ENCODE results near the gene NAV1.

Gene NAV1

DNA sequence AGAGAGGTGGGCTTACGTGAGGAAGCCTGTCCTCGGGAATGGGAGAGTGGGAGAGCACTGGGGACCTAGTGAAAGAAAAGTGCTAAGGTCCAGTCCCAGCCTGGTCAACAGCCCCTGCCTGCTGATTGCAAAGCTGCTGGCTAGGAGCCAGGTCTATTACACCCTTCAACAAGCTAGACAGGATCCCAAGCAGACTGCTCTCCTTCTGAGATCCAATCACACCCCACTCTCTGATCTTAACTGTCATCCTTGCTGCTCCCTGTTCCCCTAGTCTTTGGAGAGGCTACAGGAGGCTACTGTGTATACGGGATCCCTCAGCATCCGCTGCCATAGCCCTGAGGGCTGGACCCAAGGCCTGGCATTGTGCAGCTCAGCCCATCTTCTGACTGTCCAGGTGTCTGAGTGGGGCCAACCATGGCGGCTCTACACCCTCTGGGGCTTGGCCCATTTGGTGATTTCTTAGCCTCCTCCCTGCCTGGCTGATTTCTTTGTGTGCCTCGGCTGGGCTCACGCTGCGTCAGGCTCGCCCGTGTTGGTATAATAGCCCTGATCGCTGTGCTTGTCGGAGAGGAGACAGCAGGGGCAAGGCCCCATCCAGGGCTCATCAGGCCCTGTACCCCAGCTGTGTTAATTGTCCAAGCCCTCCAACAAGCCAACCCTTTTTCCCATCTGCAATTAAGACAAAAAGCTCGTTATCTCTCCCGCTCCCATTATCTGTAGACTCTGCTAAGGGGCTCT lies 43.9 kb downstream of the NAV1 start:
- TF ChIP-seq, protein P1, sequence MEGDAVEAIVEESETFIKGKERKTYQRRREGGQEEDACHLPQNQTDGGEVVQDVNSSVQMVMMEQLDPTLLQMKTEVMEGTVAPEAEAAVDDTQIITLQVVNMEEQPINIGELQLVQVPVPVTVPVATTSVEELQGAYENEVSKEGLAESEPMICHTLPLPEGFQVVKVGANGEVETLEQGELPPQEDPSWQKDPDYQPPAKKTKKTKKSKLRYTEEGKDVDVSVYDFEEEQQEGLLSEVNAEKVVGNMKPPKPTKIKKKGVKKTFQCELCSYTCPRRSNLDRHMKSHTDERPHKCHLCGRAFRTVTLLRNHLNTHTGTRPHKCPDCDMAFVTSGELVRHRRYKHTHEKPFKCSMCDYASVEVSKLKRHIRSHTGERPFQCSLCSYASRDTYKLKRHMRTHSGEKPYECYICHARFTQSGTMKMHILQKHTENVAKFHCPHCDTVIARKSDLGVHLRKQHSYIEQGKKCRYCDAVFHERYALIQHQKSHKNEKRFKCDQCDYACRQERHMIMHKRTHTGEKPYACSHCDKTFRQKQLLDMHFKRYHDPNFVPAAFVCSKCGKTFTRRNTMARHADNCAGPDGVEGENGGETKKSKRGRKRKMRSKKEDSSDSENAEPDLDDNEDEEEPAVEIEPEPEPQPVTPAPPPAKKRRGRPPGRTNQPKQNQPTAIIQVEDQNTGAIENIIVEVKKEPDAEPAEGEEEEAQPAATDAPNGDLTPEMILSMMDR (IDR thresholded peaks at IDR 0.05): no peak
- no peak overlapping the region for H3K4me3 ChIP-seq (ENCODE audit: low read depth in 1 of 2, low read length in 1 of 2)
- H3K4me1 ChIP-seq (ENCODE audit: control insufficient read depth in 1 of 2, insufficient read depth in 1 of 2, low read depth in 1 of 2, low read length in 1 of 2): peaks cover 0 to 4% of the 10 kb centered on the region in 2 experiments
- no peak overlapping the region for H3K27ac ChIP-seq
- no peaks in the 10 kb centered on the region for H3K36me3 ChIP-seq
- no peaks in the 10 kb centered on the region for H3K27me3 ChIP-seq
- no peaks in the 10 kb centered on the region for H3K9me3 ChIP-seq

DNA sequence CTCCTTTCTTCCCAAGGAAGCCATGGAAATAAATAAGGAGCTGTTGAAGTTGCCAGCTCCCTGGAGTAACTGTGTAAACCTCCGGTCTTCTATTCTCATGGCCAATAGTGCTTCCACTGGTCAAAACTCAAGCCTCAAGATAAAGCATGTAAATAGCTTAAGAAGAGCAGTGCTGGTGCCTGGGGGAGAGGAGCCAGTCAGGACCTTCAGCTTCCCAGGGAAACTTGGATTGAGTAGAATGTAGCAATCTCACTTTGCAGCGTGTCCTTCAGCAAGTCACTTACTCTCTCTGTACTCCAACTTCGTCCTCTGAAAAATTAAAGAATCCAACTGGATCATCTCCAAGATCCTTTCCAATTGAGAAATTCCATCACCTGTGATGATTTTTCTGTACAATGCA lies 44.7 kb downstream of the NAV1 start:
- Histone ChIP-seq H3K36me3 (no peaks in the 10 kb centered on the region), H3K4me1 (ENCODE audit: control insufficient read depth in 1 of 2, insufficient read depth in 1 of 2, low read depth in 1 of 2, low read length in 1 of 2) (peaks cover 0 to 4% of the 10 kb centered on the region in 2 experiments), H3K9me3 (no peaks in the 10 kb centered on the region), H3K27ac (no peak overlapping the region), H3K4me3 (ENCODE audit: low read depth in 1 of 2, low read length in 1 of 2) (no peak overlapping the region), H3K27me3 (no peaks in the 10 kb centered on the region)
- TF ChIP-seq, protein P1 (IDR thresholded peaks at IDR 0.05): no peak

DNA sequence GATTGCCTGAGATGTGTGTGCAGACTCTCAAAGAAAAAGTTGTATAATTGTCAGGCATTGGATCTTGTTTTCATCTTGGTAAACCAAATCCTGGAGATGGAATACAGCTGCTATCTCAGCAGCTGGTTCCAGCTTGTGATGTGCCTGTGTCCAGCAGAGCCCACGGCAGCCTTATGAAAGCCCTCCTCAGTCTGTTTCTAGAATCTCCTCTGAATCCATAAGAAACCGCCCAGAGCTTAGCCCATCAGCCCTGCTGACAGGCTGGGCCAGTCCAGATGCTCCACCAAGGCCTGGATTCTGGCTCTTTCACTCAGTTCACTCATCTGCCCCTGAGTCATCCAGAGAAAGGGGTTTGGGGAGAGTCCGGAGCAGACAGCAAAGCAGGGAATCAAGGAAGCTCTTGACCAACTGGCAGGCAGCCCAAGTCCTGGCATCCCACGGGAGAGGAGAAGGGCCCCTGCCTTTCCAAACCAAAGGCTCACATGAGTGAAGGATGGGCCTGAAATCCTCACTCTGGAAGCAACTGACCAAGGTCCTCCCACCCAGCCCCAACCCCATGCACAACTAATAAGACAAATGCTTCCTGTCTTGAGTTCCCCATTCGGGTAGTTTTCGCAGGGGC lies 45.7 kb downstream of the NAV1 start:
- H3K4me3 ChIP-seq (ENCODE audit: low read depth in 1 of 2, low read length in 1 of 2): no peak overlapping the region
- TF ChIP-seq, protein P1 (IDR thresholded peaks at IDR 0.05): no peak
- H3K4me1 ChIP-seq (ENCODE audit: control insufficient read depth in 1 of 2, insufficient read depth in 1 of 2, low read depth in 1 of 2, low read length in 1 of 2): peaks cover 0 to 4% of the 10 kb centered on the region in 2 experiments
- H3K27ac ChIP-seq: no peak overlapping the region
- no peaks in the 10 kb centered on the region for H3K9me3 ChIP-seq
- H3K36me3 ChIP-seq: no peaks in the 10 kb centered on the region
- no peaks in the 10 kb centered on the region for H3K27me3 ChIP-seq

DNA sequence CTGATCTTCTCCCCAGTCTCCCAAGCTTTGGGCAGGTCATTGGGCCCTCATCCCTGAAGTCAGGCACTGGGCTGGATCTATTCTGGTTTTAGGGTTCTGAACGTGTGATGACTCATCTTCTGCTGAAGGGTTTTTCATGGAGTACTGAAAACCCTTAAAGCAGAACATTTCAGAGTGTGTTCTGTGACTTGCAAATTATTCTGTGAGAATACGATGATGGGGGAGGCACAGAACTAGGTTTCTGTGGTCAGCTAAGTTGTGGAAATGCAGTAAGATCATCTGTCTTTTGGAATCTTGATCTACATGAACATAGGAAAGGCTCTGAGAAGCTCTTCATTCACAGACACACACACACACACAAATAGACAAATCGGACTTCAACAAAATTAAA lies 46.2 kb downstream of the NAV1 start:
- no peaks in the 10 kb centered on the region for H3K9me3 ChIP-seq
- TF ChIP-seq, protein P1 (IDR thresholded peaks at IDR 0.05): no peak
- no peak overlapping the region for H3K27ac ChIP-seq
- no peaks in the 10 kb centered on the region for H3K36me3 ChIP-seq
- H3K27me3 ChIP-seq: no peaks in the 10 kb centered on the region
- H3K4me3 ChIP-seq (ENCODE audit: low read depth in 1 of 2, low read length in 1 of 2): no peak overlapping the region
- H3K4me1 ChIP-seq (ENCODE audit: control insufficient read depth in 1 of 2, insufficient read depth in 1 of 2, low read depth in 1 of 2, low read length in 1 of 2): peaks cover 0 to 4% of the 10 kb centered on the region in 2 experiments

DNA sequence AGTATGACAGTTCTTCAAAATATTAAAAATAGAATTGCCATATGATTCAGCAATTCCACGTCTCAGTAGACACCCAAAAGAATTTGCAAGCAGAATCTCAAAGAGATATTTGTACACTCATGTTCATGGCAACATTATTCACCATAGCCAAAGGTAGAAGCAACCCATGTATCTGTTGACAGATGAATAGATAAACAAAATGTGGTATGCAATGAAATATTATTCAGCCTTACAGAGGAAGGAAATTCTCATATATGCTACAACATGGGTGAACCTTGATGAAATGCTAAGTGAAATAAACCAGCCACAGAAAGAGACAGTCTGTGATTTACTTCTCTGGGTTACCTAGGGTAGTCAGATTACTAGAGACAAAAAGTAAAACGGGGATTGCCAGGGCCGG lies 47.0 kb downstream of the NAV1 start:
- Histone ChIP-seq H3K4me1 (ENCODE audit: control insufficient read depth in 1 of 2, insufficient read depth in 1 of 2, low read depth in 1 of 2, low read length in 1 of 2) (peaks cover 0 to 4% of the 10 kb centered on the region in 2 experiments), H3K9me3 (no peaks in the 10 kb centered on the region), H3K36me3 (no peaks in the 10 kb centered on the region), H3K4me3 (ENCODE audit: low read depth in 1 of 2, low read length in 1 of 2) (no peak overlapping the region), H3K27ac (no peak overlapping the region), H3K27me3 (no peaks in the 10 kb centered on the region)
- TF ChIP-seq, protein P1 (IDR thresholded peaks at IDR 0.05): no peak
